HEK293 (cell line): Measurements from ENCODE around the gene IL1RAPL1.

Source experiments
- CTCF ChIA-PET: fragments of 350-600 bp; formaldehyde crosslinking; extraction: SDS; loops from one replicate; lab custom pipeline; 2021; ENCODE audit warnings: antibody characterized with exemption; lab: Yijun Ruan, JAX
- POLR2A ChIA-PET: fragments of 300-600 bp; formaldehyde crosslinking; extraction: SDS; loops from one replicate; lab custom pipeline; 2020; ENCODE audit warnings: antibody characterized with exemption, inconsistent platforms; lab: Yijun Ruan, JAX
- H3K27ac ChIP-seq: fragments of 200-500 bp; sonication (Bioruptor generic); 2 replicates; pipeline ENCODE4 v1.5.1; 2014; ENCODE audit warnings: low read depth, low read length, control low read depth, inconsistent platforms; ENCODE audit errors: extremely low read depth
- H3K36me3 ChIP-seq, 2 experiments: fragments of 200-500 bp in 1 of 2; sonication (Bioruptor generic) in 1 of 2; 1 replicate in 1 of 2; 2 replicates in 1 of 2; pipeline ENCODE4 v1.5.1; 2014 to 2017; ENCODE audit warnings: inconsistent platforms in 2 of 2, low read length in 2 of 2; ENCODE audit not compliant: control insufficient read depth in 2 of 2, insufficient read depth in 1 of 2
- H3K4me1 ChIP-seq: fragments of 200-500 bp; sonication (Bioruptor generic); 2 replicates; pipeline ENCODE4 v1.5.1; 2014; ENCODE audit warnings: mild to moderate bottlenecking, low read length, inconsistent platforms; ENCODE audit not compliant: control insufficient read depth, insufficient read depth
- H3K4me3 ChIP-seq: 2 replicates; pipeline ENCODE4 v1.5.1; 2011; ENCODE audit warnings: low read depth, mild to moderate bottlenecking, control low read depth, low read length, moderate library complexity
- H3K9me3 ChIP-seq: fragments of 200-500 bp; sonication (Bioruptor generic); 2 replicates; pipeline ENCODE4 v1.5.1; 2014; ENCODE audit warnings: low read depth, low read length, inconsistent platforms; ENCODE audit not compliant: control insufficient read depth, insufficient read depth
- BCL11A ChIP-seq: fragments of 450-650 bp; formaldehyde crosslinking; IDR thresholded peaks from 2 replicates; pipeline ENCODE4 v1.5.1; 2016; ENCODE audit warnings: low read depth, missing biosample characterization, missing genetic modification characterization
- RBAK ChIP-seq: fragments of 450-650 bp; formaldehyde crosslinking; IDR thresholded peaks from 2 replicates; pipeline ENCODE4 v1.5.1; 2016; ENCODE audit warnings: missing biosample characterization, missing genetic modification characterization
- SETDB1 ChIP-seq: IDR thresholded peaks from one replicate; pipeline ENCODE4 v1.6.1; 2017; ENCODE audit warnings: mild to moderate bottlenecking, low read length, moderate library complexity, mixed read lengths; ENCODE audit not compliant: insufficient read length
- ZBTB21 ChIP-seq: fragments of 450-650 bp; formaldehyde crosslinking; IDR thresholded peaks from 2 replicates; pipeline ENCODE4 v1.5.1; 2017; ENCODE audit warnings: missing biosample characterization, missing genetic modification characterization
- ZNF133 ChIP-seq: fragments of 450-650 bp; formaldehyde crosslinking; IDR thresholded peaks from 2 replicates; pipeline ENCODE4 v1.5.1; 2016; ENCODE audit warnings: missing biosample characterization, missing genetic modification characterization
- ZNF157 ChIP-seq: fragments of 450-650 bp; formaldehyde crosslinking; IDR thresholded peaks from 2 replicates; pipeline ENCODE4 v1.5.1; 2016; ENCODE audit warnings: missing biosample characterization, missing genetic modification characterization
- ZNF335 ChIP-seq: fragments of 450-650 bp; formaldehyde crosslinking; conservative IDR thresholded peaks from 2 replicates; pipeline ENCODE4 v1.5.1; 2016; ENCODE audit warnings: missing biosample characterization, missing genetic modification characterization
- ZNF391 ChIP-seq: fragments of 450-650 bp; formaldehyde crosslinking; IDR thresholded peaks from 2 replicates; pipeline ENCODE4 v1.5.1; 2016; ENCODE audit warnings: low read depth, missing biosample characterization, missing genetic modification characterization, borderline replicate concordance
- ZNF514 ChIP-seq: fragments of 450-650 bp; formaldehyde crosslinking; IDR thresholded peaks from 2 replicates; pipeline ENCODE4 v1.5.1; 2016; ENCODE audit warnings: missing biosample characterization, missing genetic modification characterization
- ZNF585B ChIP-seq: fragments of 450-650 bp; formaldehyde crosslinking; IDR thresholded peaks from 2 replicates; pipeline ENCODE4 v1.5.1; 2016; ENCODE audit warnings: missing biosample characterization, missing genetic modification characterization
- TF ChIP-seq, protein P1 (sequence below): fragments of 450-650 bp; formaldehyde crosslinking; IDR thresholded peaks from 2 replicates; pipeline ENCODE4 v1.5.1; 2016; ENCODE audit warnings: missing biosample characterization, missing genetic modification characterization
- TF ChIP-seq, protein P2 (sequence below): fragments of 450-650 bp; formaldehyde crosslinking; IDR thresholded peaks from 2 replicates; pipeline ENCODE4 v1.5.1; 2016; ENCODE audit warnings: missing biosample characterization, missing genetic modification characterization, borderline replicate concordance
- TF ChIP-seq, protein P3 (sequence below): fragments of 450-650 bp; formaldehyde crosslinking; IDR thresholded peaks from 2 replicates; pipeline ENCODE4 v1.5.1; 2016; ENCODE audit warnings: missing biosample characterization, missing genetic modification characterization
- TF ChIP-seq, protein P4 (sequence below): fragments of 450-650 bp; formaldehyde crosslinking; IDR thresholded peaks from 2 replicates; pipeline ENCODE4 v1.5.1; 2016; ENCODE audit warnings: missing biosample characterization, missing genetic modification characterization

The IL1RAPL1 gene

DNA sequence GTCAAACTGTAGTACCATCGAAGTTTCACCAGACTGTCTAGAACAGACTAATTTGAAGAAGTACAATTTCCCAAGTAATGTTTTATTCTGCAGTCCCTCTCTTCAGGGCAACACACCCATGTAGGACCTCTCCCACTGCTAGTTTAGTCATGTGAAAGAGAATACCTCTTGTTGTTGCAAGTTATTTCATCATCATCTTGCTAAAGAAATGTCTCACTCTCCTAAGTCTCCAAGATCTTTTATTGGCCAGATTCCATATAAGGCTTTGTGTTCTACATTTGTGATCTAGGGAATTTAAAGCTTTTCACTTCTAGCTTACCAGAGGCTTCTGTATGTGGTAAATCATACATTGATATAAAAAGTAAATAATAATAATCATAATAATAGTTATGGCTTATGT, 882.8 kb downstream of the IL1RAPL1 start:
- H3K36me3 ChIP-seq, result no peaks in the 10 kb centered on the region
- TF ChIP-seq, protein P1, sequence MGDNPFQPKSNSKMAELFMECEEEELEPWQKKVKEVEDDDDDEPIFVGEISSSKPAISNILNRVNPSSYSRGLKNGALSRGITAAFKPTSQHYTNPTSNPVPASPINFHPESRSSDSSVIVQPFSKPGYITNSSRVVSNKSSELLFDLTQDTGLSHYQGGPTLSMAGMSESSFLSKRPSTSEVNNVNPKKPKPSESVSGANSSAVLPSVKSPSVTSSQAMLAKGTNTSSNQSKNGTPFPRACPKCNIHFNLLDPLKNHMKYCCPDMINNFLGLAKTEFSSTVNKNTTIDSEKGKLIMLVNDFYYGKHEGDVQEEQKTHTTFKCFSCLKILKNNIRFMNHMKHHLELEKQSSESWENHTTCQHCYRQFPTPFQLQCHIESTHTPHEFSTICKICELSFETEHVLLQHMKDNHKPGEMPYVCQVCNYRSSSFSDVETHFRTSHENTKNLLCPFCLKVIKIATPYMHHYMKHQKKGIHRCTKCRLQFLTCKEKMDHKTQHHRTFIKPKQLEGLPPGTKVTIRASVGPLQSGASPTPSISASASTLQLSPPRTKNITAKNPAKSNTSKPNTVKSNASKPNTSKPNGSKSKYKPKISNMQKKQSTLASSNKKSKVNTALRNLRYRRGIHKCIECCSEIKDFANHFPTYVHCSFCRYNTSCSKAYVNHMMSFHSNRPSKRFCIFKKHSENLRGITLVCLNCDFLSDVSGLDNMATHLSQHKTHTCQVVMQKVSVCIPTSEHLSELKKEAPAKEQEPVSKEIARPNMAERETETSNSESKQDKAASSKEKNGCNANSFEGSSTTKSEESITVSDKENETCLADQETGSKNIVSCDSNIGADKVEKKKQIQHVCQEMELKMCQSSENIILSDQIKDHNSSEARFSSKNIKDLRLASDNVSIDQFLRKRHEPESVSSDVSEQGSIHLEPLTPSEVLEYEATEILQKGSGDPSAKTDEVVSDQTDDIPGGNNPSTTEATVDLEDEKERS (tag by site-specific recombination), result no peak
- TF ChIP-seq ZNF335 (no peak), BCL11A (tag by site-specific recombination) (no peak), SETDB1 (no peak), ZNF514 (tag by site-specific recombination) (no peak)
- TF ChIP-seq, protein P2, sequence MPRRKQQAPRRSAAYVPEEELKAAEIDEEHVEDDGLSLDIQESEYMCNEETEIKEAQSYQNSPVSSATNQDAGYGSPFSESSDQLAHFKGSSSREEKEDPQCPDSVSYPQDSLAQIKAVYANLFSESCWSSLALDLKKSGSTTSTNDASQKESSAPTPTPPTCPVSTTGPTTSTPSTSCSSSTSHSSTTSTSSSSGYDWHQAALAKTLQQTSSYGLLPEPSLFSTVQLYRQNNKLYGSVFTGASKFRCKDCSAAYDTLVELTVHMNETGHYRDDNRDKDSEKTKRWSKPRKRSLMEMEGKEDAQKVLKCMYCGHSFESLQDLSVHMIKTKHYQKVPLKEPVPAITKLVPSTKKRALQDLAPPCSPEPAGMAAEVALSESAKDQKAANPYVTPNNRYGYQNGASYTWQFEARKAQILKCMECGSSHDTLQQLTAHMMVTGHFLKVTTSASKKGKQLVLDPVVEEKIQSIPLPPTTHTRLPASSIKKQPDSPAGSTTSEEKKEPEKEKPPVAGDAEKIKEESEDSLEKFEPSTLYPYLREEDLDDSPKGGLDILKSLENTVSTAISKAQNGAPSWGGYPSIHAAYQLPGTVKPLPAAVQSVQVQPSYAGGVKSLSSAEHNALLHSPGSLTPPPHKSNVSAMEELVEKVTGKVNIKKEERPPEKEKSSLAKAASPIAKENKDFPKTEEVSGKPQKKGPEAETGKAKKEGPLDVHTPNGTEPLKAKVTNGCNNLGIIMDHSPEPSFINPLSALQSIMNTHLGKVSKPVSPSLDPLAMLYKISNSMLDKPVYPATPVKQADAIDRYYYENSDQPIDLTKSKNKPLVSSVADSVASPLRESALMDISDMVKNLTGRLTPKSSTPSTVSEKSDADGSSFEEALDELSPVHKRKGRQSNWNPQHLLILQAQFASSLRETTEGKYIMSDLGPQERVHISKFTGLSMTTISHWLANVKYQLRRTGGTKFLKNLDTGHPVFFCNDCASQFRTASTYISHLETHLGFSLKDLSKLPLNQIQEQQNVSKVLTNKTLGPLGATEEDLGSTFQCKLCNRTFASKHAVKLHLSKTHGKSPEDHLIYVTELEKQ (tag by site-specific recombination), result no peak
- TF ChIP-seq, protein P3, sequence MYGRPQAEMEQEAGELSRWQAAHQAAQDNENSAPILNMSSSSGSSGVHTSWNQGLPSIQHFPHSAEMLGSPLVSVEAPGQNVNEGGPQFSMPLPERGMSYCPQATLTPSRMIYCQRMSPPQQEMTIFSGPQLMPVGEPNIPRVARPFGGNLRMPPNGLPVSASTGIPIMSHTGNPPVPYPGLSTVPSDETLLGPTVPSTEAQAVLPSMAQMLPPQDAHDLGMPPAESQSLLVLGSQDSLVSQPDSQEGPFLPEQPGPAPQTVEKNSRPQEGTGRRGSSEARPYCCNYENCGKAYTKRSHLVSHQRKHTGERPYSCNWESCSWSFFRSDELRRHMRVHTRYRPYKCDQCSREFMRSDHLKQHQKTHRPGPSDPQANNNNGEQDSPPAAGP (tag by site-specific recombination), result no peak
- no peak overlapping the region for H3K27ac ChIP-seq
- no peaks in the 10 kb centered on the region for H3K4me1 ChIP-seq
- CTCF ChIA-PET, result interaction anchor here (0.7 to 1.6 kb wide), 2 partner anchors 8 to 317 kb away, joined by 3 to 5 read pairs; no protein-coding TSS in a partner anchor
- H3K4me3 ChIP-seq, result no peak overlapping the region
- no peaks in the 10 kb centered on the region for H3K9me3 ChIP-seq
- POLR2A ChIA-PET, result no interaction called here

DNA sequence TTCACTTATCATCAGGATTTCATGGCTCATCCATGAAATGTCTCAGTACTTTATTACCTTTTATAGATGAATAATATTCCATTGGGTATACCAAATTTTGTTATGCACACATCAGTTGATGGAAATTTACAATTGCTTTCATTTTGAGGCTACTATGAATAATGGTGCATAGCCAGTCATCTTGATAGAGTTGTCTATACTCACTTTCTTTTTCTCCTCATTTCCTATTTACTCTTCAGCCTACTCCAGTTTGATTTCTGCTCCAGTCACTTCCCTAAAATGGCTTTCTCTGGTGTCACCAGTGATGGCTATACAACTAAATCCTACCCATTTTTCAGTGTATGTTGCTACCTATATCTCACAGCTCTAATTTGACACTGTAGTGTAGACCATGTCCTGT, 884.6 kb downstream of the IL1RAPL1 start:
- Histone ChIP-seq H3K4me1 (no peaks in the 10 kb centered on the region), H3K4me3 (no peak overlapping the region), H3K27ac (no peak overlapping the region), H3K9me3 (no peaks in the 10 kb centered on the region), H3K36me3 (no peaks in the 10 kb centered on the region)
- ChIA-PET POLR2A (no interaction called here), CTCF (interaction anchor here (0.6 kb wide), 2 partner anchors 9 kb away, joined by 3 to 7 read pairs; no protein-coding TSS in a partner anchor)
- no peak for TF ChIP-seq ZNF157
- no peak for TF ChIP-seq ZNF133 (tag by site-specific recombination)
- no peak for TF ChIP-seq ZBTB21 (tag by site-specific recombination)
- no peak for TF ChIP-seq ZNF391
- no peak for TF ChIP-seq RBAK (tag by site-specific recombination)
- no peak for TF ChIP-seq ZNF585B (tag by site-specific recombination)
- TF ChIP-seq, protein P4, sequence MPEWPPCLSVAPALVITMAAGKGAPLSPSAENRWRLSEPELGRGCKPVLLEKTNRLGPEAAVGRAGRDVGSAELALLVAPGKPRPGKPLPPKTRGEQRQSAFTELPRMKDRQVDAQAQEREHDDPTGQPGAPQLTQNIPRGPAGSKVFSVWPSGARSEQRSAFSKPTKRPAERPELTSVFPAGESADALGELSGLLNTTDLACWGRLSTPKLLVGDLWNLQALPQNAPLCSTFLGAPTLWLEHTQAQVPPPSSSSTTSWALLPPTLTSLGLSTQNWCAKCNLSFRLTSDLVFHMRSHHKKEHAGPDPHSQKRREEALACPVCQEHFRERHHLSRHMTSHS, result no peak
